ENCODE data around the gene ALG12. TPM values are rescaled to one million over a fixed set of nuclear protein-coding genes. Genes with fewer than 3 reads are reported as not detected.

Gene ALG12
- total and polyA plus RNA-seq, 2 of the 13 experiments (the other 11 are each of a cell fraction or from before 2014, with no cell fraction given) = 7.8 to 15.8 TPM

GRCh38 chr22:49958931-49959781 is 40.9 kb upstream of the ALG12 start (continued):
- TF ChIP-seq MAFG (CRISPR knock-in tag; IDR thresholded peaks at IDR 0.05) (no peak), PAX8 (CRISPR knock-in tag; IDR thresholded peaks at IDR 0.05; ENCODE audit: borderline replicate concordance) (no peak), PHF8 (CRISPR knock-in tag; IDR thresholded peaks at IDR 0.05) (peak; percentile 12; the same call in 1 of the 2 replicates), MATR3 (CRISPR knock-in tag; IDR thresholded peaks at IDR 0.05) (no peak), KLF6 (CRISPR knock-in tag; IDR thresholded peaks at IDR 0.05) (no peak), IRF1 (CRISPR knock-in tag; IDR thresholded peaks at IDR 0.05; ENCODE audit: low read depth) (no peak), SUZ12 (IDR thresholded peaks at IDR 0.05; ENCODE audit: low read depth, low read length) (no peak), SP2 (CRISPR knock-in tag; IDR thresholded peaks at IDR 0.05) (peak; percentile 11; the same call in 1 of the 2 replicates), ZFAT (CRISPR knock-in tag; conservative IDR thresholded peaks at IDR 0.05) (no peak), RAD21 (CRISPR knock-in tag; IDR thresholded peaks at IDR 0.05) (no peak), ZFP90 (CRISPR knock-in tag; IDR thresholded peaks at IDR 0.05; ENCODE audit: borderline replicate concordance) (no peak), ATRX (CRISPR knock-in tag; IDR thresholded peaks at IDR 0.05; ENCODE audit: borderline replicate concordance) (no peak), ZKSCAN8 (CRISPR knock-in tag; IDR thresholded peaks at IDR 0.05; ENCODE audit: borderline replicate concordance) (no peak), AGO2 (optimal IDR thresholded peaks at IDR 0.05; ENCODE audit: low read depth, low read length) (peak; percentile 94), DZIP1 (CRISPR knock-in tag; IDR thresholded peaks at IDR 0.05) (no peak), ZNF432 (CRISPR knock-in tag; IDR thresholded peaks at IDR 0.05; ENCODE audit: borderline replicate concordance) (no peak), ARNT (IDR thresholded peaks at IDR 0.05) (no peak), ZNF564 (CRISPR knock-in tag; IDR thresholded peaks at IDR 0.05) (no peak), ZNF430 (CRISPR knock-in tag; IDR thresholded peaks at IDR 0.05) (peak; percentile 59; the same call in 1 of the 2 replicates), ARNTL (CRISPR knock-in tag; IDR thresholded peaks at IDR 0.05) (0 out of 2 replicates have a peak, but pooled peaks have one; percentile 2), CHD4 (IDR thresholded peaks at IDR 0.05; ENCODE audit: borderline replicate concordance, low read length) (no peak), ETV5 (CRISPR knock-in tag; IDR thresholded peaks at IDR 0.05; ENCODE audit: borderline replicate concordance) (peak; percentile 60), MEF2D (CRISPR knock-in tag; IDR thresholded peaks at IDR 0.05) (no peak)
- TF ChIP-seq, protein P1, sequence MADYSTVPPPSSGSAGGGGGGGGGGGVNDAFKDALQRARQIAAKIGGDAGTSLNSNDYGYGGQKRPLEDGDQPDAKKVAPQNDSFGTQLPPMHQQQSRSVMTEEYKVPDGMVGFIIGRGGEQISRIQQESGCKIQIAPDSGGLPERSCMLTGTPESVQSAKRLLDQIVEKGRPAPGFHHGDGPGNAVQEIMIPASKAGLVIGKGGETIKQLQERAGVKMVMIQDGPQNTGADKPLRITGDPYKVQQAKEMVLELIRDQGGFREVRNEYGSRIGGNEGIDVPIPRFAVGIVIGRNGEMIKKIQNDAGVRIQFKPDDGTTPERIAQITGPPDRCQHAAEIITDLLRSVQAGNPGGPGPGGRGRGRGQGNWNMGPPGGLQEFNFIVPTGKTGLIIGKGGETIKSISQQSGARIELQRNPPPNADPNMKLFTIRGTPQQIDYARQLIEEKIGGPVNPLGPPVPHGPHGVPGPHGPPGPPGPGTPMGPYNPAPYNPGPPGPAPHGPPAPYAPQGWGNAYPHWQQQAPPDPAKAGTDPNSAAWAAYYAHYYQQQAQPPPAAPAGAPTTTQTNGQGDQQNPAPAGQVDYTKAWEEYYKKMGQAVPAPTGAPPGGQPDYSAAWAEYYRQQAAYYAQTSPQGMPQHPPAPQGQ (CRISPR knock-in tag; IDR thresholded peaks at IDR 0.05; ENCODE audit: borderline replicate concordance) = no peak
- TF ChIP-seq, protein P2, sequence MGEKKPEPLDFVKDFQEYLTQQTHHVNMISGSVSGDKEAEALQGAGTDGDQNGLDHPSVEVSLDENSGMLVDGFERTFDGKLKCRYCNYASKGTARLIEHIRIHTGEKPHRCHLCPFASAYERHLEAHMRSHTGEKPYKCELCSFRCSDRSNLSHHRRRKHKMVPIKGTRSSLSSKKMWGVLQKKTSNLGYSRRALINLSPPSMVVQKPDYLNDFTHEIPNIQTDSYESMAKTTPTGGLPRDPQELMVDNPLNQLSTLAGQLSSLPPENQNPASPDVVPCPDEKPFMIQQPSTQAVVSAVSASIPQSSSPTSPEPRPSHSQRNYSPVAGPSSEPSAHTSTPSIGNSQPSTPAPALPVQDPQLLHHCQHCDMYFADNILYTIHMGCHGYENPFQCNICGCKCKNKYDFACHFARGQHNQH (CRISPR knock-in tag; IDR thresholded peaks at IDR 0.05) = no peak; the same call in 1 of the 2 replicates
